Natural killer cell treated with Interleukin-12 subunit alpha and Interleukin-12 subunit beta and Interleukin-15 and Interleukin-18, amount 100 ng/mL, for 72 hours (primary cell): ENCODE data around the gene ARHGEF4. TPM values are rescaled to one million over a fixed set of nuclear protein-coding genes. Genes with fewer than 3 reads are reported as not detected.

Source experiments
- ATAC-seq, 2 donors: fragments of 150-1000 bp; cut with Tn5 transposase in 1 of 2; sonication (Bioruptor Pico), chemical (Tn5 transposase) in 1 of 2; 2 replicates each; pipeline ENCODE4 v1.10.0; 2021
- DNase-seq: peaks from one replicate; pipeline ENCODE4 v3.0.0; 2022; ENCODE audit warnings: low spot score
- H3K27ac Mint-ChIP-seq, 2 donors: 1 replicate in 1 of 2; 2 replicates in 1 of 2; pipeline ENCODE4 v1.8.0; 2022; ENCODE audit warnings: mixed read lengths in 2 of 2, mild to moderate bottlenecking in 1 of 2, moderate library complexity in 1 of 2
- H3K27me3 Mint-ChIP-seq, 2 donors: 1 replicate in 1 of 2; 2 replicates in 1 of 2; pipeline ENCODE4 v1.8.0; 2022; ENCODE audit warnings: mixed read lengths in 2 of 2
- H3K36me3 Mint-ChIP-seq: one replicate; pipeline ENCODE4 v1.8.0; 2022; ENCODE audit warnings: mixed read lengths
- H3K4me1 Mint-ChIP-seq, 2 donors: 1 replicate in 1 of 2; 2 replicates in 1 of 2; pipeline ENCODE4 v1.8.0; 2022; ENCODE audit warnings: low read depth in 2 of 2, mixed read lengths in 2 of 2, mild to moderate bottlenecking in 1 of 2
- H3K4me3 Mint-ChIP-seq: one replicate; pipeline ENCODE4 v1.8.0; 2022; ENCODE audit warnings: mixed read lengths
- H3K9me3 Mint-ChIP-seq: 2 replicates; pipeline ENCODE4 v1.8.0; 2022; ENCODE audit warnings: mixed read lengths
- total RNA-seq, 2 donors: library from RNA; stranded (reverse); gene quantifications; one replicate each; pipeline ENCODE4 v1.2.3, GENCODE V29; 2022

ARHGEF4 gene
- total RNA-seq, 2 donors from 2014 or later: not detected

GRCh38 chr2:130806370-130806769 lies 30.3 kb upstream of the ARHGEF4 start:
- no peak for DNase-seq
- Mint-ChIP-seq H3K27me3 (peaks cover 0 to 13% of the 10 kb centered on the region in 2 donors), H3K36me3 (no peaks in the 10 kb centered on the region), H3K9me3 (no peaks in the 10 kb centered on the region), H3K4me3 (no peak overlapping the region), H3K4me1 (peaks cover 8 to 9% of the 10 kb centered on the region in 2 donors), H3K27ac (no peak overlapping the region)
- ATAC-seq: no peak

GRCh38 chr2:130807659-130808385 lies 28.9 kb upstream of the ARHGEF4 start:
- DNase-seq: no peak
- H3K27me3 Mint-ChIP-seq: peaks cover 0 to 18% of the 10 kb centered on the region in 2 donors
- H3K36me3 Mint-ChIP-seq: no peaks in the 10 kb centered on the region
- peaks cover 8 to 9% of the 10 kb centered on the region in 2 donors for H3K4me1 Mint-ChIP-seq
- H3K27ac Mint-ChIP-seq: no peak overlapping the region
- no peak overlapping the region for H3K4me3 Mint-ChIP-seq
- no peaks in the 10 kb centered on the region for H3K9me3 Mint-ChIP-seq
- peak in 1 of 2 donors; percentile 31 for ATAC-seq

GRCh38 chr2:130808482-130809268 lies 28.0 kb upstream of the ARHGEF4 start:
- ATAC-seq: no peak
- Mint-ChIP-seq H3K27me3 (peaks cover 0 to 18% of the 10 kb centered on the region in 2 donors), H3K27ac (no peak overlapping the region), H3K36me3 (no peaks in the 10 kb centered on the region), H3K9me3 (no peaks in the 10 kb centered on the region), H3K4me1 (peaks cover 8 to 9% of the 10 kb centered on the region in 2 donors), H3K4me3 (no peak overlapping the region)
- no peak for DNase-seq

- Mint-ChIP-seq H3K4me3 (no peak overlapping the region), H3K27ac (no peak overlapping the region), H3K9me3 (no peaks in the 10 kb centered on the region), H3K36me3 (no peaks in the 10 kb centered on the region), H3K4me1 (peaks cover 8 to 9% of the 10 kb centered on the region in 2 donors), H3K27me3 (peaks cover 0 to 18% of the 10 kb centered on the region in 2 donors)
- ATAC-seq (no peak), DNase-seq (no peak)
Measured at GRCh38 chr2:130810490-130810889, 26.2 kb upstream of the ARHGEF4 start.

- Mint-ChIP-seq H3K4me3 (no peak overlapping the region), H3K9me3 (no peaks in the 10 kb centered on the region), H3K36me3 (no peaks in the 10 kb centered on the region), H3K27me3 (peaks cover 0 to 17% of the 10 kb centered on the region in 2 donors), H3K4me1 (peaks cover 0 to 4% of the 10 kb centered on the region in 2 donors), H3K27ac (no peak overlapping the region)
- DNase-seq: no peak
- ATAC-seq: no peak
Measured at GRCh38 chr2:130813722-130814121, 23.0 kb upstream of the ARHGEF4 start.

- Mint-ChIP-seq H3K27me3 (peaks cover 0 to 18% of the 10 kb centered on the region in 2 donors), H3K4me1 (peaks cover 0 to 5% of the 10 kb centered on the region in 2 donors), H3K27ac (no peak overlapping the region), H3K9me3 (no peaks in the 10 kb centered on the region), H3K36me3 (no peaks in the 10 kb centered on the region), H3K4me3 (no peak overlapping the region)
- ATAC-seq (no peak), DNase-seq (no peak)
Measured at GRCh38 chr2:130814931-130815680, 21.6 kb upstream of the ARHGEF4 start.

GRCh38 chr2:130818809-130819208 lies 17.9 kb upstream of the ARHGEF4 start:
- ATAC-seq (peak in 1 of 2 donors; percentile 63), DNase-seq (no peak)
- Mint-ChIP-seq H3K36me3 (no peaks in the 10 kb centered on the region), H3K27me3 (peaks cover 0 to 7% of the 10 kb centered on the region in 2 donors), H3K9me3 (no peaks in the 10 kb centered on the region), H3K4me1 (peaks cover under 1 to 7% of the 10 kb centered on the region in 2 donors), H3K4me3 (no peak overlapping the region), H3K27ac (no peak overlapping the region)

GRCh38 chr2:130819226-130819607 lies 17.5 kb upstream of the ARHGEF4 start:
- Mint-ChIP-seq H3K4me1 (peaks cover 5 to 11% of the 10 kb centered on the region in 2 donors), H3K4me3 (no peak overlapping the region), H3K27ac (no peak overlapping the region), H3K27me3 (peaks cover 0 to 7% of the 10 kb centered on the region in 2 donors), H3K9me3 (no peaks in the 10 kb centered on the region), H3K36me3 (no peaks in the 10 kb centered on the region)
- DNase-seq: no peak
- no peak for ATAC-seq

GRCh38 chr2:130819608-130820278 lies 17.0 kb upstream of the ARHGEF4 start:
- no peak overlapping the region for H3K4me3 Mint-ChIP-seq
- DNase-seq (no peak), ATAC-seq (no peak)
- H3K4me1 Mint-ChIP-seq: peaks cover 9 to 16% of the 10 kb centered on the region in 2 donors
- H3K27ac Mint-ChIP-seq: no peak overlapping the region
- no peaks in the 10 kb centered on the region for H3K9me3 Mint-ChIP-seq
- H3K36me3 Mint-ChIP-seq: no peaks in the 10 kb centered on the region
- peaks cover 0 to 7% of the 10 kb centered on the region in 2 donors for H3K27me3 Mint-ChIP-seq

GRCh38 chr2:130820279-130820861 lies 16.3 kb upstream of the ARHGEF4 start:
- ATAC-seq (no peak), DNase-seq (no peak)
- no peaks in the 10 kb centered on the region for H3K9me3 Mint-ChIP-seq
- peaks cover 0 to 5% of the 10 kb centered on the region in 2 donors for H3K27me3 Mint-ChIP-seq
- H3K27ac Mint-ChIP-seq: no peak overlapping the region
- H3K4me1 Mint-ChIP-seq: peaks cover 9 to 16% of the 10 kb centered on the region in 2 donors
- no peak overlapping the region for H3K4me3 Mint-ChIP-seq
- no peaks in the 10 kb centered on the region for H3K36me3 Mint-ChIP-seq

GRCh38 chr2:130821867-130822266 lies 14.8 kb upstream of the ARHGEF4 start:
- Mint-ChIP-seq H3K36me3 (no peaks in the 10 kb centered on the region), H3K27ac (peak overlapping the region in 1 of 2 donors; percentile 69), H3K9me3 (no peaks in the 10 kb centered on the region), H3K27me3 (peaks cover 0 to 5% of the 10 kb centered on the region in 2 donors), H3K4me1 (peaks cover 9 to 16% of the 10 kb centered on the region in 2 donors), H3K4me3 (no peak overlapping the region)
- DNase-seq (no peak), ATAC-seq (no peak)

GRCh38 chr2:130822766-130823165 lies 13.9 kb upstream of the ARHGEF4 start:
- ATAC-seq (no peak), DNase-seq (no peak)
- Mint-ChIP-seq H3K27ac (no peak overlapping the region), H3K4me1 (peaks cover 9 to 16% of the 10 kb centered on the region in 2 donors), H3K4me3 (no peak overlapping the region), H3K36me3 (no peaks in the 10 kb centered on the region), H3K9me3 (no peaks in the 10 kb centered on the region), H3K27me3 (peaks cover 0 to 5% of the 10 kb centered on the region in 2 donors)
